HG03045 (cell line): Measurements from ENCODE around the gene NANP.
"Not testable (repeated sequence)": the region's sequence is repeated elsewhere in the genome, so short reads cannot be mapped to it uniquely, and the experiment has no call there.

Source experiments
- ATAC-seq: cut with Tn5 transposase; IDR thresholded peaks from one replicate; pipeline ENCODE4 v1.9.1; 2021; ENCODE audit warnings: mild to moderate bottlenecking, moderate library complexity; ENCODE audit not compliant: unreplicated experiment

NANP gene, protein sequence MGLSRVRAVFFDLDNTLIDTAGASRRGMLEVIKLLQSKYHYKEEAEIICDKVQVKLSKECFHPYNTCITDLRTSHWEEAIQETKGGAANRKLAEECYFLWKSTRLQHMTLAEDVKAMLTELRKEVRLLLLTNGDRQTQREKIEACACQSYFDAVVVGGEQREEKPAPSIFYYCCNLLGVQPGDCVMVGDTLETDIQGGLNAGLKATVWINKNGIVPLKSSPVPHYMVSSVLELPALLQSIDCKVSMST

DNA sequence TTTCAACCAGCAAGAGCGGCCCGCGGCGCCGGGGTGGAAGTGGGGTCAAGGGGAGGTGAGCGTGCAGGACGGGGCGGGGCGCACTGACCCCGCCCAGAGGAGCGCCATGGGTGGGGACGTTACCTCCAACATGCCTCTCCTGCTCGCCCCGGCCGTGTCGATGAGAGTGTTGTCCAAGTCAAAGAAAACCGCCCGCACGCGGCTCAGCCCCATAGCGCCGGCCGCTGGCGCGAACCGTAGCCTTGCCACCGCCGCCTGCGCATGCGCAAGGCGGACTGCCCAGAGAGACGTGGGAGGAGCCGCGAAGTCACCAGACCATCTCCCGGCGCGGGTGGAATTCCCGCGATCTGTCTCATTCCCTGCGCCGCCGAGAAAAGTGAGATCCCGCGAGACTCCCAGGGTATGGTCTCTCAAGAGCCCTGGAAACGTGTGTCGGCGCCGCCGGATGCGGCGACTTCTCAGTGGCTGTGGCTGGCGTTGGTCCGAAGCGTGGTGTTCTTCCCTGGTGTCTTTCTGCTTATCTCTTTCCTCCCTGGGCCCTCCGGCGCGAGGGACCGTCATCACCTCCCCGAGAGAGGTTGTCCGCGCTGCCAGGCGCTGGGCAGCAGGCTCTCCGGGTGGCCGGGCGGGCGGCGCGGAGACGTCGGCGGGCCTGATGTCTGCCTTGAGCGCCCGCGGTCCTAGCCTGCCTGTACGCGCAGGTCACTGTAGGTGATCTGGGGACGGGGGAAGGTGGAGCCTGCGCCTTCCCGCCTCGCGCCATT is at the start of gene NANP:
Gene NANP (minus strand): TSS at position 279 of the 764 bp plus-strand sequence. CDS start 66 bp downstream, at position 213.
- peak; percentile 84 for ATAC-seq

- no peak for ATAC-seq
These were observed 48.9 kb upstream of the NANP start for GRCh38 chr20:25672659-25673235.

DNA sequence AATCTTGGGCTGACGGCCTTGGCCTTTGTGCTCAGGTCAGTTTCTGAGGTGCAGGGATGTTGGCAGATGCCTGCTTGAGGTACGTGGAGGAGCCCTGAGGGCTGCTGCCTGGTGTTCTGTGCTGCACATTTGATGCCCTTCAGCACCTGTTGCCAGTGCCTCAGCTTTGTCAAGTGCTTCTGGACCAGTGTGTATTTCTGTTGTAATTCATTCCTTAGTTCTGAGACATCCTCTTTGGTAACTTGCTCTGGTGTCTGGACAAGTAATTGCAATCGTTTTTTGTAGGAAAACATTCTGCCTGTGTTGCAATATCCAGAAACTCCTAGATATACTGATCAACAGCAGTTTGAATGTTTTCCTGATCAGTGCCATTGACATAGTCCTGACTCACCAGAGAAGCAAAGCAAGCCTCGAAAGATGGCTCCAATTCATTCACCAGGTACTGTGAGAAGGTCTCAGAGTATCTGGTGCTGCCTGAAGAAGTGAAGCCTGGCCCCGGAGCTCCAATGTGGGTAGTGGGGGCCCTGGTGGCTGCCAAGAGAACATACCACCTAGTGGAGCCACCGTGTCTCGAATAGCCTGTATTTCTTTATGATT is 46.1 kb upstream of the NANP start:
- ATAC-seq = no peak

- no peak for ATAC-seq
These were observed 44.6 kb upstream of the NANP start for GRCh38 chr20:25668446-25668845.

- ATAC-seq = no peak
These were observed 36.2 kb upstream of the NANP start for GRCh38 chr20:25659999-25660398.

GRCh38 chr20:25654487-25654886 is 30.7 kb upstream of the NANP start:
- no peak for ATAC-seq

DNA sequence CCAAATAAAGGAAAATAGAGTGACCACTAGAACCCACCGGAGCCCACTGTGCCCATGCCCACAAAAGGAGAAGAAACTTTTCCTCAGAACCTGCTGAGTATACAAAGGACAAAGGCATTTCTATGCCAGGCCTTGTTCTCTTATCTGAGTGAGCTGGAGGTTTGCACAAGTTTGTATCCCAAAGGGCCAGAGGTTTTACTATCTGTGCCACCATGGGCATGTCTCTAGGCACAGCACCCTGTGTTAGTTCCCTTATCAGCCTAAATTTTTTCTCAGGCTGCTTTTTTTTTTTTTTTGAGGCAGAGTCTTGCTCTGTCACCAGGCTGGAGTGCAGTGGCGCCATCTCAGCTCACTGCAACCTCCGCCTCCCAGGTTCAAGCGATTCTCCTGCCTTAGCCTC is 29.1 kb upstream of the NANP start:
- not testable (repeated sequence) for ATAC-seq

DNA sequence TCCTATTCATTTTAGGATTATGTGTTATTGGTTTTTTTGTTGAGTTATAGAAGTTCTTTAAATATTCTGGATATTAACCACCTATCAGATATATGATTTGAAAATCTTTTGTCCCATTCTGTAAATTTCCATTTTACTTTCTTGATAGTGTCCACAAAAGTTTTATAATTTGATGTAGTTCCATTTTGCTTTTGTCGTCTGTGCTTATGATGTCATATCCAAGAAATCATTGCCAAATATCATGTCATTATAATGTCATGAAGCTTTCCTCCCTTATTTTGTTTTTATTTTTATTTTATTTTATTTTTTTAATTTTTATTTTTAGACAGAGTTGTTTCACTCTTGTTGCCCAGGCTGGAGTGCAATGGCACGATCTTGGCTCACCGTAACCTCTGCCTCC is 21.0 kb upstream of the NANP start:
- ATAC-seq = no peak

- no peak for ATAC-seq
These were observed 19.9 kb upstream of the NANP start for GRCh38 chr20:25643716-25644115.

- ATAC-seq = no peak
These were observed 13.4 kb upstream of the NANP start for GRCh38 chr20:25637247-25637646.

- no peak for ATAC-seq
These were observed 9.4 kb upstream of the NANP start for GRCh38 chr20:25632940-25633790.

DNA sequence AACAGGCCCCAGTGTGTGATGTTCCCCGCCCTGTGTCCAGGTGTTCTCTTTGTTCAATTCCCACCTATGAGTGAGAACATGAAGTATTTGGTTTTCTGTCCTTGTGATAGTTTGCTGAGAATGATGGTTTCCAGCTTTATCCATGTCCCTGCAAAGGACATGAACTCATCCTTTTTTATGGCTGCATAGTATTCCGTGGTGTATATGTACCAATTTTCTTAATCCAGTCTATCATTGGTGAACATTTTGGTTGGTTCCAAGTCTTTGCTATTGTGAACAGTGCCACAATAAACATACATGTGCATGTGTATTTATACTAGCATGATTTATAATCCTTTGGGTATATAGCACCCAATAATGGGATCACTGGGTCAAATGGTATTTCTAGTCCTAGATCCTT is 6.8 kb upstream of the NANP start:
- not testable (repeated sequence) for ATAC-seq

DNA sequence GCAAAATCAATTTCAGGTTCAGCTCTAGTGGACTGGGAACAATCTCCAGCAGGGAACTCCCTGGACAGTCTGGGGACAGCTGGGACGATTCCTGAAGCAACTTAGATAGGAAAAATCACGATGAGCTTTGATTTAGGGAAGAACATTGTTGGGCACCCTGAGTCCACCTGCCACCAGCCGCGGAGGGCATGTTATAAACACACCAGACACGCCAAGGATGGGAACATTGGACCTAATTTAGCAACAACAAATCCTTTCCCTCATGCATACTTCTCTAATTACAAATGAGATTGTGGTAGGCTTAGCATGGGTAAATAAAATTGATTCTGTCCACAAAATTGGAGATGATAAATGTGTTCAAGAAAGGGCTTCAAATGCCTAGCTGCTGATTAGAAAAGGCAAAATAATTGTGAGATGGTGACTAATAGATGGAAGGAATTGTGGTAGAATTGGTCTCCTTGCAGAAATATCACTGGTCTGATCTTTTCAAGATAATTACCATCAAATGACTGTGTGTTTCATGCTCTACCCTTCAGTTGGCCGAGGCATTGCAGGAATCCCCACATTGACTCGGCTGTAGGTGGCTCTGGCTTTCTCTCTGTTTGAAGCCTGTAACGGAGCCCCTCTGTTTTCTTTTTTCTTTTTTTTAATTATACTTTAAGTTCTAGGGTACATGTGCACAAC is 6.1 kb upstream of the NANP start:
- no peak for ATAC-seq

DNA sequence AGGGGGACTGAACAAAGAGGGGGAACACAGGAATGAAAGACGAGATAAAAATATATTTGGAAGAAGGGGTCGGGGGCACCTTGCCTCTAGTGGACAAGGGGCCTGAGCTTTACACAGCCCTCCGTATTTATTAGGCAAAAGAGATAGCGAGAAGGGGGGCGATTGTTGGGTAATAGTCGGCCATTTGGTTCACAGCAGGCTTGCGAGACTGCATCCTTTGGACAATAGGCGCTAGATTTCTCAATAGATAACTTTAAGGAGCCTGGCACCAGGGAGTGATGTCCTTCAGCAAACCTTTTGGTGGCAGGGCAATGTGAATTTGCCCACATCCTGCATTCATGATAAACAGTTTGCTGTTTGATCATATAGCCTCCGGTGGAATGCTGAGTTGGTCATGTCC is 3.0 kb upstream of the NANP start:
- no peak for ATAC-seq

DNA sequence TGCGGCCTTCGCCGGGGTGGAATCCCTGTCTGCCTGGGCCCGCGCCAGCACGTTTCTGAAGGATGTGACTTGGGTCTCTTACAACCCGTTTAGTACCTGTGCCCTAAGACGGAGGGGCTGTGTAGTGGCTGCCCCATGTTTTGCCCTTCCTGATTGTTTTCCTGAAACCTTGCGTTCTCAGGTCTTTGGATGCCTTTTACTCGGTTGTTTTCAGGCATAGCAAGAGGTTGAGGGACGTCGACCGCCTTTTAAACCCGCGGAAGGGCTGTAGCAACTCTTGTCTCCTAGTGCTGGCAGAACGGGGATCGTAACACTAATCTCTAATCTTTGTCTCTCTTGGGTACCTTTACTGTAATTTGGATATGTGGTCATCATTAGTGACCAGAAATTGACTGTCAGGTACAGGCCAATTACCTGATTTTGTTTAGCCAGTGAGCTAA is 706 bp upstream of the NANP start:
- no peak for ATAC-seq

DNA sequence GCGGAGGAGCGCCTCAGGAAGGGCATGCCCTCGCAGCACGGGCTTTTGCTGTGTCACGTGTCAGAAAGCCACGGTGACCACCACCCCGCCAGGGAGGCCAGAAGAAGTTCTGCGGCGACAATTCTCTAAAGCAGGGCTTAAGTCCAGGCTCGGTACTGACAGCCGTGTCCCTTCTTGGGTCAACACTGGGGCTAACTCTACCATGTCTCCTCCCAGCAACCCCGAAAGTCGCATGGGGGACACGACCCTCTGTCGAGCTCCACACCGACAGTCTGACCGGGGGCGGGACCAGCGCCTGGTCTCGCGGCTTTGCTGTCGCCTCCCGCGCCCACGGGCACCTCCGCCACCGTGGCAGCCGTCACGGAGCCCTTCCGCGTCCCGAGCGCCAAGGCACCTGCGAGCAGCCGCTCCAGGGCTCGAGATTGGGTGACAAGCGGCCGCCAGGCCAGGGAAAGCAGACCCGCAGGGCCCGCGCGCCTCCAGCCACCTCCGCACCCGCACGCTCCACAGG is 534 bp downstream of the NANP start:
- ATAC-seq = peak; percentile 28

GRCh38 chr20:25622450-25623224 is 1.2 kb downstream of the NANP start:
- ATAC-seq = no peak

GRCh38 chr20:25622049-25622448 is 1.8 kb downstream of the NANP start:
- ATAC-seq = no peak

DNA sequence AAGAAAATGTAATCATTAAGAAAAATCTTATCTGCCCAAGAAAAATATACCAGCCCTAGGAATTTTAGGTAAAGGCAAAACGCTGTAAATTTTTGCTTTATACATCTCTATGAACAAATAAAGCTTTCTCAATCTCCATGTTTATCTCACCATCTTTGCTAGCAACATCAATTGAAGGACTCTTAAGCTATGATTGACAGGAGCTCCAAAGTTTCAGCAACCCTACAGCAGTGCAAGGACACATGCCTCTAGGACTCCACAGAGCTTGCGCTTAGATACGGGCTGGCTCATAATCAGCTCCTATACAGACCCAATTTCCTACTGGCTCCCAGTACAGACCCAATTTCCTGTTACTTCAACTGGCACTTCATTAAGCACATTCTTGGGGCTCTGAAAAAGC is 4.3 kb downstream of the NANP start:
- ATAC-seq = no peak
